ENCODE measurements around the gene NCF4. TPM values are rescaled to one million over a fixed set of nuclear protein-coding genes. Genes with fewer than 3 reads are reported as not detected.

NCF4 gene
- total and polyA plus RNA-seq, 4 donors = 14.1 to 113 (median 40.0) TPM

DNA sequence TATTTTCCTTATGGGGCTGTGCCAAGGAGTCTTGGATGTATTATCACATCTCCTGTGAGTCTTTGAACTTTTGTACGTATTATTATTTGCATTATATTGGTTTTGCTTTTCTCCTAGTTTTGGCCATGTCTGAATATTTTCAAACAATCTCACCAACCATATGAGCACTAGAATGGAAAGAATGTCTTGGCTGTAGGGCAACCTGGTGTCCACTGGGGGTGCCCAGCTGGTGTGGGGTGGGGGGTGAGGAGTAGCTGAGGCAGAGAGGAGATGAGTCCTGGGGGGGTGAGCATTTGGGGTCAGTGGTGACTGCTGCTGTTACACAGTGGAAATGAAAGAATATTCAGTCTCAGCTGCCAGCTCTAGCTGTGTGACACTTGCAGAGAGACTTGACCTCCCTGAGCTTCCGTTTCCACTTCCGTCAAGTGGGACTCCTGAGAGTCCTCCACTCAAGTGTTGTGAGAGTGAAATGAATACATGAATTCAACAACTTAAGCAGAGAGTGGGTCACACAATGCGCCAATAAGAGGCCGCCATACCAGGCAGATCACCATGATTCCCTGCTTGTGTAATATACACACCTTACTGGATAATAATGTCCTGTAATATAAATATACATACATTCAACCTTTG, 31.3 kb upstream of the NCF4 start:
- no peak for TF ChIP-seq CTCF (IDR thresholded peaks at IDR 0.05; ENCODE audit: control extremely low read depth, extremely low read depth)
- Histone ChIP-seq H3K4me3 (no peak overlapping the region), H3K9me3 (ENCODE audit: control insufficient read depth in 4 of 4, insufficient read depth in 3 of 4, low read length in 3 of 4) (peaks cover 0 to 5% (median 0%) of the 10 kb centered on the region in 4 donors), H3K27me3 (ENCODE audit: control insufficient read depth in 3 of 3, insufficient read depth in 3 of 3, low read length in 2 of 3) (peaks cover 3 to 65% (median 6%) of the 10 kb centered on the region in 3 donors), H3K9ac (ENCODE audit: insufficient read depth in 1 of 2, low read length in 2 of 2) (no peak overlapping the region), H3K36me3 (ENCODE audit: control insufficient read depth in 4 of 4, insufficient read depth in 4 of 4, low read length in 4 of 4) (no peaks in the 10 kb centered on the region), H3K27ac (ENCODE audit: low read depth in 1 of 2, low read length in 1 of 2) (no peak overlapping the region), H3K4me1 (ENCODE audit: control insufficient read depth in 5 of 5, insufficient read depth in 5 of 5, low read length in 5 of 5) (no peaks in the 10 kb centered on the region)
- DNase-seq (peak; percentile 44 to 74 (median 71)), ATAC-seq (ENCODE audit: insufficient read depth, low FRiP score) (no peak)
- 60 to 85% methylated on average over 5 of the region's 5 CpGs for WGBS, 2 donors

DNA sequence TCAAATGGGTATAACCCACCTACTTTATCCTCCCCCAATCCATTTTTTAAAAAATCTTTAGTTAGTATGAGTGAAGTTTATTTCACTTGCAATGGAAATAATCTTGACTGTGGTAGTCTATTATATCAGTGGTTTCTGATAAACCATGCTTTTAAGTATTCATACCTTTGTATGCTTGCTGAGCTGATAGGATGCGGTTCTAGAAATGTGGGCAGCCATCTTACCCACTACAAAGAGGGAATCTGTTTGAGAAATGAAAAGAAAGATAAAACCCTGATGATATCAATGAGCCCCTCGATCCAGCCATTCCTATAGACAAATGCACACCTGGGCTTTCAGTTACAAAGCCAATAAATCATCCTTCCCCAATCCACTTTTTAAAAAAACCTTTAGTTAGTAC, 30.2 kb upstream of the NCF4 start:
- Histone ChIP-seq H3K9ac (ENCODE audit: insufficient read depth in 1 of 2, low read length in 2 of 2) (no peak overlapping the region), H3K9me3 (ENCODE audit: control insufficient read depth in 4 of 4, insufficient read depth in 3 of 4, low read length in 3 of 4) (peaks cover 0 to 5% (median 0%) of the 10 kb centered on the region in 4 donors), H3K4me3 (no peak overlapping the region), H3K4me1 (ENCODE audit: control insufficient read depth in 5 of 5, insufficient read depth in 5 of 5, low read length in 5 of 5) (no peaks in the 10 kb centered on the region), H3K36me3 (ENCODE audit: control insufficient read depth in 4 of 4, insufficient read depth in 4 of 4, low read length in 4 of 4) (no peaks in the 10 kb centered on the region), H3K27ac (ENCODE audit: low read depth in 1 of 2, low read length in 1 of 2) (no peak overlapping the region), H3K27me3 (ENCODE audit: control insufficient read depth in 3 of 3, insufficient read depth in 3 of 3, low read length in 2 of 3) (peaks cover 3 to 67% (median 6%) of the 10 kb centered on the region in 3 donors)
- DNase-seq = no peak
- ATAC-seq (ENCODE audit: insufficient read depth, low FRiP score) = no peak
- no peak for TF ChIP-seq CTCF (IDR thresholded peaks at IDR 0.05; ENCODE audit: control extremely low read depth, extremely low read depth)
- 79 to 84% methylated on average over 2 of the region's 2 CpGs for WGBS, 2 donors

DNA sequence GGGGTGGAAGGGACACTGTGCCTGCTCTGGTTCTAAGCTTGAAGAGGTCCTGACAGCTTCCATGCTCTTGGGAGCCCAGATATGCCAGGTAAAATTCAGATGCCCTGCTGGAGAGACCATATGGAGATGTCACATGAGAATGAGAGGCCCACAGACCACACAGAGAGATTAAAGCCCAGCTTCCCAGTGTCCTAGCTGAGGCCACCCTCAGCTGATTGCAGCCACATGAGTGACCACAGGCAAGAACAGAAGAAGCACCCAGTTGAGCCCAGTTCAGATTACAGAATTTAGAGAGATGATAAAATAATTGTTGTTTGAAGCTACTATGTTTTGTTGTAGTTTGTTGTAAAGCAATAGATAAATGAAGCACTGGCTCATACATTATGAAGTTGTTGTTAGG, 29.6 kb upstream of the NCF4 start:
- TF ChIP-seq CTCF (IDR thresholded peaks at IDR 0.05; ENCODE audit: control extremely low read depth, extremely low read depth) = no peak
- Histone ChIP-seq H3K9ac (ENCODE audit: insufficient read depth in 1 of 2, low read length in 2 of 2) (no peak overlapping the region), H3K4me3 (no peak overlapping the region), H3K36me3 (ENCODE audit: control insufficient read depth in 4 of 4, insufficient read depth in 4 of 4, low read length in 4 of 4) (no peaks in the 10 kb centered on the region), H3K9me3 (ENCODE audit: control insufficient read depth in 4 of 4, insufficient read depth in 3 of 4, low read length in 3 of 4) (peaks cover 0 to 5% (median 0%) of the 10 kb centered on the region in 4 donors), H3K27me3 (ENCODE audit: control insufficient read depth in 3 of 3, insufficient read depth in 3 of 3, low read length in 2 of 3) (peaks cover 3 to 67% (median 6%) of the 10 kb centered on the region in 3 donors), H3K27ac (ENCODE audit: low read depth in 1 of 2, low read length in 1 of 2) (no peak overlapping the region), H3K4me1 (ENCODE audit: control insufficient read depth in 5 of 5, insufficient read depth in 5 of 5, low read length in 5 of 5) (no peaks in the 10 kb centered on the region)
- ATAC-seq (ENCODE audit: insufficient read depth, low FRiP score) = no peak
- no peak for DNase-seq

- Histone ChIP-seq H3K27me3 (ENCODE audit: control insufficient read depth in 3 of 3, insufficient read depth in 3 of 3, low read length in 2 of 3) (peaks cover 3 to 62% (median 6%) of the 10 kb centered on the region in 3 donors), H3K9me3 (ENCODE audit: control insufficient read depth in 4 of 4, insufficient read depth in 3 of 4, low read length in 3 of 4) (peaks cover 0 to 5% (median 0%) of the 10 kb centered on the region in 4 donors), H3K4me3 (no peak overlapping the region), H3K9ac (ENCODE audit: insufficient read depth in 1 of 2, low read length in 2 of 2) (no peak overlapping the region), H3K36me3 (ENCODE audit: control insufficient read depth in 4 of 4, insufficient read depth in 4 of 4, low read length in 4 of 4) (no peaks in the 10 kb centered on the region), H3K27ac (ENCODE audit: low read depth in 1 of 2, low read length in 1 of 2) (no peak overlapping the region), H3K4me1 (ENCODE audit: control insufficient read depth in 5 of 5, insufficient read depth in 5 of 5, low read length in 5 of 5) (no peaks in the 10 kb centered on the region)
- DNase-seq (no peak), ATAC-seq (ENCODE audit: insufficient read depth, low FRiP score) (no peak)
- 69 to 80% methylated on average over 3 of the region's 3 CpGs for WGBS, 2 donors
- TF ChIP-seq CTCF (IDR thresholded peaks at IDR 0.05; ENCODE audit: control extremely low read depth, extremely low read depth) = no peak
Measured at GRCh38 chr22:36831717-36832116, 29.1 kb upstream of the NCF4 start.
